HG02870 (cell line): Measurements from ENCODE around the gene ACOXL.
"Not testable (repeated sequence)": the region's sequence is repeated elsewhere in the genome, so short reads cannot be mapped to it uniquely, and the experiment has no call there.

Experiments used
- ATAC-seq: cut with Tn5 transposase; IDR thresholded peaks from one replicate; pipeline ENCODE4 v1.9.1; 2021; ENCODE audit warnings: mild to moderate bottlenecking, moderate library complexity; ENCODE audit not compliant: unreplicated experiment

The ACOXL gene

DNA sequence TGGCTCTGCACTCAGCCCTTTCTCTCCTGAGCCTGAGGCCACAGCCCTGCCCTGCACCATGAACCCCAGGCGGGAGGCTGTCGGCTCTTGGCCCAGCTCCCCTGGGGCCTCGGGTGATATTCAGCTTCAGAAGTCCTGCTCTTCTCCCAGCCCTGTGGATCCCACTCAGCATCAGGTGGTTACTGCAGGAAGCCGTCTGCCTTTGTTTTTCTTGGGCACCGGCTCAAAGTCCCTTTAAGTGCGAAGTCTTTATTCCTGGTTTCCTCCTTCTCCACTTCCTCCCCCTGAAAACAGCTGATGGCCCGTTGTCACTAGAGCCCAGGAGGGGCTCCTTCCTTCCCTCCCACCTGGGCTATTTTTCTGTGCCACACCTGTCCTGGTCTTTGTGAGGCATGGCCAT, 226.8 kb downstream of the ACOXL start:
- ATAC-seq: no peak

DNA sequence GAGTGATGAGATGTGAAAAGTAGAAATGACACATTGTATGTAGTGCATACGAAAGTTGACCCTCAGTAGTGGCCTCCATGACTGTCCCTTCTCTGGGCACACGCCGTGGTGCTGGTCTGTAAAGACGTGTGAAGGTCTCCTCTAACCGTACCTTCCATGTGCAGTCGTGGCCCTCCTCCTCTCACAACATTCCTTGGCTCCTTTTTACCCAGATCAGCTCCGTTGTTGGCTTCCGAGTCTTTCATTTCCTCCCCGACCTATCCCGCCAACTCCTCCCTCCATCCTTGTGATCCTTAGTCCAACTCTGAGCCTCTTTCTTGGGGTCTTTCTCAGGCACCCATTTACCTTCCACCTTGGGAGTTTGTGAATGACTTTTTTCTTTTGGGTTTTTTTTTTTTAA, 227.9 kb downstream of the ACOXL start:
- no peak for ATAC-seq

DNA sequence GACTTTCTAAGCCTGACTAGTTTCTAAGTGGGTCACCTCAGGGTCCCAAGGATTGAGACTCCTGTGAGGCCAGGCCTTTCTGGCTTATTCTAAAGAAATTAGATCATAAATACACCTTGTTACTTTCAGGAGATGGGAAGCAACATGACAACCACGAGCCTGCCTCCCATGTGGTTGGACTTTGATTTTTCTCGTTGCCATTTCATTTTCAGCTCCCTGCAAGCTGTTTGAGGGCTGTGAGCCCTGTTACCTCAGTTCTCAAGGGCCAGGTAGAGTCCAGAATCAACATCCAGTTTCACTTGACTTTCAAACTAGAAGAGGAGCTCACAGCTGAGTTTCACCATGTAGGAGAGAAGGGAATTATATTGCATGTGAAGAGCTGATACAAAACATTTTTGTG, 228.6 kb downstream of the ACOXL start:
- ATAC-seq: no peak

DNA sequence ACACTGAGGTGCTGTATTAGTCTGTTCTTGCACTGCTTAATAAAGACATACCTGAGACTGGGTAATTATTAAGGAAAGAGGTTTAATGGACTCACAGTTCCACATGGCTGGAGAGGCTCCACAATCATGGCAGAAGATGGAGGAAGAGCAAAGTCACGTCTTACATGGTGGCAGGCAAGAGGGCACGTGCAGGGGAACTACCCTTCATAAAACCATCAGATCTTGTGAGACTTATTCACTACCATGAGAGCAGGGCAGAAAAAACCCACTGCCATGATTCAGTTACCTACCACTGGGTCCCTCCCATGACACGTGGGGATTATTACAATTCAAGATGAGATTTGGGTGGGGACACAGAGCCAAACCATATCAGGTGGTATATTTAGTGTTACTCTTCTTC, 229.3 kb downstream of the ACOXL start:
- ATAC-seq: not testable (repeated sequence)

DNA sequence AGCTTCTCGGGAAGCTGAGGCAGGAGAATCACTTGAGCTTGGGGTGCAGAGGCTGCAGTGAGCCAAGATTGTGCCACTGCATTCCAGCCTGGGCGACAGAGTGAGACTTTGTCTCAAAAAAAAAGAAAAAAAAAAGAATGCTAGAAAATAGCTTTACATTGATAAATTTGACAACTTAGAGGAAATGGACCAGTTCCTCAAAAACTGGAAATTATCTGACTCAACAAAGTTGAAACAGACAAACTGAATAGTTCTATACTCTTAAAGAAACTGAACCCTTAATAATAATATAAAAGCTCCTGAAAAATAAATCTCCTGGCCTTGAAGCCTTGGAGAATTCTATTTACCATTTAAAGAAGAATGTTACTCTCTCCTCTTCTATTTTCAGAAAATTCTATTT, 237.3 kb downstream of the ACOXL start:
- ATAC-seq: no peak

DNA sequence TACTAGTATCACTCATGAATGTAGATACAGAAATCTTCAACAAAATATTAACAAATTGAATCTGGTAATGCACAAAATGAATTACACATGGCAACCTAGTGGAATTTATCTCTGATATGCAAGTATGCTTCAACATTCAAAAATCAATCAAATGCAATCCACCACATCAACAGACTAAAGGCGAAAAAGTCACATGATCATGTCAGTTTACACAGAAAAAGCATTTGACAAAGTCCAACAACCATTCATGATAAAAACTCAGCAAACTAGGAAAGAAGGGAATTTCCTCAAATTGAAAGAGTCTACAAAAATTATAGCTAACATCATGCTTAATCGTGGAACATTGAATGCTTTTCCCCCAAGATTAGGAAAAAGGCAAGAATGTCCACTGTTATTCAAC, 237.8 kb downstream of the ACOXL start:
- no peak for ATAC-seq

DNA sequence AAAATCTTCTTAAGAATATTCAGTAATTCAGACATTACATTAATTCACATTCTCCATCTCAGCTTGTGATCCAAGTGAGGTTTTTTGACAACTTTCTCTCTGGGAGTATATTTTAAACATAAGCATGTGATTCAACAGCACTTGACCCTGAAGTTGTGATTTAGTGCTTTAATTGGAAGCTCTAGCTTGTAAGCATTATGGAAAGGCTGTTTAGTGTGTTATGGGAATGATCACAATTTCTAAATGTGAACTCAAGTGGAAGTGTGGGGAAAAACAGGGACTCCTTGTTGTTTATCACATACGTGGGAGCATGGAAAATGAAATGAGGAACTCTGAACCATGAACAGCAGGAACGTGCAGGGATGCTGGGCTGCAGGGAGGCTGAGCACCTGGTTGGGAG, 239.4 kb downstream of the ACOXL start:
- ATAC-seq: no peak

DNA sequence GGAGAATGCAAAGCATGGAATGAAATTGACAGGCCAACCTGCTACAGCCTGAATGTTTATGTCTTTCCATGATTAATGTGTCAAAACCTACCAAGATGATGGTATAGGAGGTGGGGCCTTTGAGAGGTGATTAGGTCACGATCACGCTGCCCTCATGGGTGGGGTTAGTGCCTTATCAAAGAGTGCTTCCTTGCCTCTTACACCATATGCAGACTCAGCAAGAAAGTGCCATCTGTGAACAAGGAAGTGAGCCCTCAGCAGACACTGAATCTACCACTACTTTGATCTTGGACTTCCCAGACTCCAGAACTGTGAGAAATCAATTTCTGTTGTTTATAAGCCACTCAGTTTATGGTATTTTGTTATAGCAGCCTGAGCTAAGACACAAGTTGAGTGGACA, 240.9 kb downstream of the ACOXL start:
- no peak for ATAC-seq

DNA sequence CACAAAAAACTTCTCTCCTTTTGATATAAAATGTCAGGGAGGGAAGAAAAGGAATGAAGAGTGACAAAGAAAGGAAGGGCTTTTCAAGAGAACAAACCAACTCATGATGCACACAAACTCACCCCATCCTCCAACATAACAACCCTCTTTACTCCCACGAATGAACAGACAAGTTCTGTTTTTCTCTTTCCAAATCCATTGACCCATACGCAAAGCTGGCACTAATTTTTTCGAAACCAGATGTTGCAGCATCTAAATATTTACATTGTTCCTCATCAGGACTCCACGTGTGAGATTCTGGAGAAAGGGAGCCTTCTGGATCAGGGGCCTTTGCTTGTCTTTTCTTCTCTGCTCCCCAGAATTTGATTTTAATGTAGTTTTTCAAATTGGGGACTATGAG, 245.0 kb downstream of the ACOXL start:
- no peak for ATAC-seq

DNA sequence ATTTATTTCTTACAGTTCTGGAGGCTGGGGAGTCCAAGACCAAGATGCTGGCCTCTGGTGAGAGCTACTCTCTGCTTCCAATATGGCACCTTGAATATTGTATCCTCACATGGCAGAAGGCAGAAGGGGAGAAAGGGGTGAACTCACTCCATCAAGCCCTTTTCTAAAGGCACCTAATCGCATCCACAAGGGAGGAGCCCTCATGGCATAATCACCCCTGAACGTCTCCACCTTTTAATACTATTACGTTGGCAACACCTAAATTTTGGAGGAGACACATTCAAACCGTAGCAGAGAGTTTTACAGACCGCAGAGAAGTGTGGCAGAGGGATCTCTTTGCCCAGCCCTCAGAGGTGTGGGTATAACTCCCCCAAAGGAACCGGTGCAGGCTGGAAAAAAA, 245.8 kb downstream of the ACOXL start:
- no peak for ATAC-seq

DNA sequence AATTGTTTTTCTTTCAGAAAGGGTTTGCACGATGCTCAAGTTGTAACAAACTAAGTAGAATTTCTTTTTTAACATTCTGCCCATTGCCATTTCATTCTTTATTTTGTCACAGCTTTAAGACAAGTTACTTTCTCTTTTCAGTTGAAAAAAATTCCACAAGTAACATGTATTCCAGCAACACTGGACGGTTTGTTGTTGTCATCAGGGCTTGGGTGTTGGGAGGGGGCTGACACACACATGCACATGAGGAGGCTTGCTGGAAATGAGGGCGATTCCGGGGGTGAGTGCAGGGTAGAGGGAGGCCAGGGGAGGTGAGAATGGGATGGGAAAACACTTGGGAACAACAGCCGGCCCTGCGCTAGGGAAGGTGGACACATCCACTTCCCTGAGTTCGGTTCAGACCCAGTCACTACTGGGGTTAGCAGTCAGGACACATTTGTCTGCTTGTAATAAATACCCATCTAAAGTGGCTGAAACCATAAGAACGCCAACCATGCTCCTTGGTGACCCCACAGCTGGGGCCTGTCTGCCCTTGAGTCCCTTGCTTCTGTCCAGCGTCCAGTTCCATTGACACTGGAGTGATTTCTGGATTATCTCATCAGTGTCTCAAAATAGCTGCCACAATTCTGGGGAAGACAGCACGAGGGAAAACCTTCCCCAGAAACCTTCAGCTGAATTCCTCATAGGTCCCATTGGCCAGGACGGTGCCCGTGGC, 246.5 kb downstream of the ACOXL start:
- ATAC-seq: no peak

DNA sequence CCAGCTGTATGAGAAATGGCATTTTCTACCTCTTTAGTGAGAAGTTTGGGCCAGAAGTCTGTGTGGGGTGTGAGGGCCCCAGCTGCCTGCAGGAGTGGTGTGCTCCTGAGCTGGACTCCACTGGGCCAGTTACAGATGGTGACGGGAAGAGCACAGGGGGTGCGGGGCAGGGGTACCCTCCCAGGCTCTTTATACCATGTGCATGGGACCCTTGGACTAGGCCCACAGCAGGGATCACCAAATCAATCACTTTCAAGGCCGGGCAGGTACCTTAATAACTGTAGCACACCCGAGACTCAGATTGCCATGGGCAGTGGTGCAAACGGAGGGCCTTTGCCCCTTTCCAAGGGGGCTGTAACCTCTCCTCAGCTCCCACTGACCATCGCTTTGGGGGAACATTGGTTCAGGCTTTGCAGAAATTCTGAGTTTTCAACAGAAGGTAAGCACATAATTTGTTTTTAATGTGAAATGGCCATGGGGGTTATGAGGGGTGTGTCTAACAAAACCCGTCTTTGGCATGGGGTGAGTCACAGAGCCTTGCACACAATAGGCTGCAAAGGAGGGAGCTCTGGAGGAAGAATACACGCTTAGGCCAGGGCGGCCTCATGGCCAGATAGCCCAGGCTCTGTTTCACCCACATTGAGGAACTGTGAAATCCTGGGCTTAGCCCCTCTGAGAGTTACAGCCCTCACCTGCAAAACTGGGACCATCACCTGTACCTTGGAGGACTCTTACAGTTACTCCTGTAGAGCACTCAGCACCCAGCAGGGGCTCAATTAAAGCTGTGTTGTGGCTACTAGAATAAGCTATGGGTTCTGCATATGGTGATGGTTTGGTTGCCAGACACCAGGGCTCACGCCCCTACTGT, 247.3 kb downstream of the ACOXL start:
- no peak for ATAC-seq

DNA sequence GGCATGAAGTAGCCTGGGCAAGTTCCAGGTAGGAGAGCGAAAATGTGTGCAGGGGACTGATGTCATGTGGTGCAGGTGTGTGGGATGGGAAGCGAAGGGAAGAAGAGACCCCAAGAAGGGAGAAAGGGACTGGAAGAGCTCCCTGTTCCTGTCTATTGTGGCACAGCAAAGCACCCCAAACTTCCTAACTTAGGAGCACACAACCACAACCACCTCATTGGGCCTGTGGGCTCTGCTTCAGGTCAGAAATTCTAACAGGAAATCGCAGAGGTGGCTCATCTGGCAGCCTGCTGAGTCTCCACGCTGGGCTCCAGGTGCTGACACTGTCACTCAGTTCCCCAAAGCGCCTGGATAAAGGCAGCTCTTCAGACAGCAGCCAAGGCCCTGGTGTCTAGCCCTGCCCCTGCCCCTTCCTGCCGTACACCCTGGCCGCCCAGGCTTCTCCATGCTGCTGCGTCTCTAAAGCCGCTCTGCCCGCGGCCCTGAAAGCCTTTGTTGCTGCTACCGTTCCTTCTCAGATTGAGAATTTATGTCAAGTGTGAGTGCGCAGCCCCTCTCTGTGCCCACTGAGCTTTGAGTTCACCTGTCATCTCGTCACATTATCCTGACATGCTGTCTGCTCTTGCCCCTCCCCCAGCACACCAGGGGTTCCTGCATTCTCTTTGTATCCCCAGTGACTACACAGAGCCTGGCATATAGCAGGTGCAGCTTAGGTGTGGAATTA, 248.1 kb downstream of the ACOXL start:
- no peak for ATAC-seq

DNA sequence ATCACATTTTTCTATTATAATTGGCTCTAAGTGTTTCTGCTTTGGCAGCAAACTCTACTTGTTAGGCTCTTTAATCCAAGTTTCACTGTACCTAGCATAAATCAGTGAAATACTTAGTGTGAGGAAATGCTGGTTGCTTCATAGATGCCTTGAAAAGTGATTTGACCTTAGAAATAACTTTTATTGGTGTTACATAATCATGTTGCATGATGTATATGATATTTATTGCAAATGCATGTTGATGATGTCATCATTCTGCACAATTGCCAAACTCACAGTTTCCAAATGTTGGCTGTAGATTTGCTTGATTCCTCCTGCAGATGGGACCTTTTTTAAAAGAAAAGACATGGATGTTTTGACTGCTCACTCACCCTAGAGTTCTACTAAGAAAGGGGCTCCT, 250.8 kb downstream of the ACOXL start:
- no peak for ATAC-seq

DNA sequence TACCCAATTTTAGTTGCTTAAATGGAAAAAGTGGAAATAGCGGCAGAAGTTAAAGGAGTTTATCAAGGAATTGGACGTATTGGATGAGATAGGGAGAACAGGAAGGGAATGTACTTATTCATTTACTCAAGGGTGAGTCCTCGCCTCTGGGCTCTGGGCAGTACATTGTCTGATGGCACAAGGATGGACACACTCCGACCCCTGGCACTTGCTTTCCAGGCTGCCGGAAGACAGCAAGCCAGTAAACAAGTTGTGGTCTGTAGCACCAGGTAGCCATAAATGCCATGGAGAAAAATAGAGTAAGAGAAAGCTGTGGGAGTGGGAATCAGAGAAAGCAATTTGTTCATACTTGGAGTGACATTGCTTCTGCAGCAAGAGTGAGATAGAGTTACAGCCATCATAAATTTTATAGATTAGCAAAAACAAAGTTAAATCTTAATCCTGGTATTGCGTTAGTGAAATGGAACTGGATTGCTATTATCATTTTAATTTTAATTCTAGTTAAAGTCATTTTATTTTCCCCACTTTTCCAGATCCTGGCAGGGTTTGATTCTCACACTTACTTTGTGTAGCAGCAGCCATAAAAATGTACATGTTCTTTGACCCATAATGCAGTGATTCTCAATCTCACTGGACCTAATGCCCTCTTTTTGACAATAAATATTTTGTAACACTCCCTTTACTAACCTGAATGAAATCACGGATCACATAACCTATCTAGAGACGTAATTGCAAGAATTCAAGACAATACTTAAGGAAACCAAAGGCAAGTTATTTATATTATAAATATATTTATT, 252.5 kb downstream of the ACOXL start:
- ATAC-seq: no peak

DNA sequence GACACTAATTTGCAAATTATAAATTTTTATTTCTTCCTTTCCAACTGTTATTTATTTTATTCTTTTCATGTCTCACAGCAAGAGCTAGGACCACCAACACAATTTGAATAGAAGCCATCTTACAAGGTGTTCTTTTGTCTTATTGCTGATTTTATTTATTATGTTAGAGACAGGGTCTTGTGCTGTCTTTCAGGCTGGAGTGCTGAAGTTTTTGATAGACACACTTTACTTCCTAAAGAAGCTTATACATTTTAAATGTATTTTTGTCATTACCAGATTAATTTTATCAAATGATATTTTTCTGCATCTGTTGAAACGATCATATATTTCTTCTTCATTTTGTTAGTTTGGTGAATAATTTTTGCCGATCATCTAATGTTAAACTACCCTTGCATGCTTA, 258.1 kb downstream of the ACOXL start:
- no peak for ATAC-seq

DNA sequence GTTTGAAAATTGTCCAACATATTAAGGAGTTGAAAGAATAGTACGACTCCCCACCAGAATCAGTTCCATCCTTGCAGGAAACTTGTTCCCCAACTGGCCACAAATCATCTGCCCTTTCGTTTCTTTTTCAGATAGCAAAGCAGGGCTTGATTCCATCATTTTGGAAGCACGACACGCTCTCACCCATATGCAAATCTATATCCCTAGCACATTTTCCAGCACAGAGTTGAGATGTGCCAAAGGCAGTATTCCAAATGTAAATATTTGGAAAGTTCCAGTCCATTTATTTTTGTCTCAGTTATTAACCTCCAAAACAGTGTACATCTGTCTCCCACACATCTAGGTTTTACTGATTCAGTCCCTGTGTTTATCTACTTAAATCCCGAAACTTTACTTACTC, 259.5 kb downstream of the ACOXL start:
- ATAC-seq: no peak

DNA sequence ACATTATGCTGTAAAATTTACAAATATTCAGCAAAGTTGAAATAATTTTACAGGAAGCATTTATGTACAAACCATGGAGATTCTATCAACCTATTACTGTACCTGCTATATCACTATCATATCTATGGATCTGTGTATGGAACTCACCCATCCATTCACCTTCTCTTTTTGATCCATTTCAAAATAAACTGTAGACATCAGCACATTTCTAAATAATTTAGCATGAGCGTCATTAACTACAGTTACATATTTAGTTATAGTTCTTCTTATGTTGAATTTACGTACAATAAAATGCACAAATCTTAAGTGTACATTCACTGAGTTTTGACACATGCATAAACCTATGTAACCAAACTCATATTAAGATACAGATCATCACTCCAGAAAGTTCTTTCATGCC, 260.5 kb downstream of the ACOXL start:
- no peak for ATAC-seq

DNA sequence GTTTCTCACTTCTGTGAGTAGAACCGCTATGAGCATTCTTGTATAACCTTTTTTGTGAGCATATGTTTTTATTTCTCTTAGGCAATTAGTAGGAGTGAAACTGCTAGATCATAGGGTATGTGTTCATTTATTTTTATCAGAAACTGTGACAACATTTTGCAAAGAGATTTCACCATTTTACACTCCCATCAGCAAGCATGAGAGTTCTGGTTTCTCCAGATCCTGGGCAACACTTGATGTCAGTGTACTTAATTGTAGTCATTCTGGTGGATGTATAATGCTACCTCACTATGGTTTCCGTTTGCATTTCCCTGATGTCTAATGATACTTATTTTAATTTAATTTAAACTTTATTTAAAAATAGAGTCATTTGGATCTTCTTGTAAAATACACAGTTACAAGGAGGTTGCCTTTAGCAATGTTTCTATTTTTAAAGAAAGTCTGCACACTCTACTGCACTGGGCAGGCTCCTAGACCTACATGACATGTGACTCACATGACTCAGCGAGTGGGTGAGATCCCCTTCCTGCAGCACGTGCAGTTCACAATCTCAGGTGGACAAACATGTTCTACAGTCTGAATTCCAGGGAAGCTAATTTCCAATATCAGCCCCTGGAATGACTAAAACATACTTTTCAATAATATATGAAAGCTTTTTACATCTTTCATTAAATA, 261.3 kb downstream of the ACOXL start:
- no peak for ATAC-seq

DNA sequence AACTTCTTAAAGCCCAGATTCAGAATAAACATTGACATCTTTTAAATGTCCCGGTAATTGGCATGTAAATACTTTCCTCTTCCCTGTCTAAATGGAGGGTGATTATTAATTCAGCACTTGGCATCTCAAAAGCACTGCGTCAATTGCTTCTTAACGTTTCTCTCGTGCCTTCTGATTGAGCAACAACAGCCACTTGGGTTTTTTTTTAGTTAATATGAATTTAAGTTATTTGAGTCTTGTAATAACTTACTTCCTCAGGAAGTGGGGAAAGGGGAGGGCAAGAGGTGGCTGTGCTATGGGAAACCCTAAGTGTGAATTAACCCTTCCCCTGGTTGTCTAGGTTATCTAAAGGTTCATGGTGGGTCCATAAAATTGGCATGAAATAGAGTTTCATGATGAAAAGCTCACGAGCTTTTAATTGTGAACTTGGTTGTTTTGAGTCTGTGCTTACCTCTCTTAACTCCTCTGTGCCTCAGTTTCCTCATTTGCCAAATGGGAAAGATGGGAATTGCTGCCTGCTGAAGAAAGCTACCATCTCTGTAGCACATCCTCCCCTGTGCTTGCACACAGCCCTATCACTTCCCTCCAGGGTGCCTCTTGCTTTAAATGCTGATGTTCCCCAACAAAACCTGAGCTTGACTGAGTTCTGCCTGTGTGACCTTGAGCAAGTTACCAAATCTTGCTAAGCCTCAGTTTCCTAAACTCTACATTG, 262.0 kb downstream of the ACOXL start:
- no peak for ATAC-seq
